ENCODE data around the gene NOCT. TPM values are rescaled to one million over a fixed set of nuclear protein-coding genes. Genes with fewer than 3 reads are reported as not detected.

Gene NOCT
- total RNA-seq, 3 donors from 2014 or later: 4.0 to 9.5 (median 6.4) TPM

- intact Hi-C loops (cut with DNase I; ENCODE audit: low total_unique reads): no loop called here
- TF ChIP-seq CTCF (IDR thresholded peaks at IDR 0.05) (no peak), POLR2A (IDR thresholded peaks at IDR 0.05) (no peak), POLR2AphosphoS5 (IDR thresholded peaks at IDR 0.05) (no peak)
- no peaks in the 10 kb centered on the region for H3K27me3 ChIP-seq
- H3K9me3 ChIP-seq: no peaks in the 10 kb centered on the region
- no peak overlapping the region for H3K4me3 ChIP-seq
- no peaks in the 10 kb centered on the region for H3K36me3 ChIP-seq
- DNase-seq (ENCODE audit: low spot score in 2 of 2): no peak
- H3K27ac ChIP-seq: no peak overlapping the region
- H3K4me1 ChIP-seq: no peaks in the 10 kb centered on the region
These were observed 5.9 kb upstream of the NOCT start for GRCh38 chr4:139009702-139010101.

GRCh38 chr4:139011225-139011950 is 4.2 kb upstream of the NOCT start:
- H3K4me1 ChIP-seq: no peaks in the 10 kb centered on the region
- H3K27me3 ChIP-seq: no peaks in the 10 kb centered on the region
- H3K4me3 ChIP-seq: no peak overlapping the region
- H3K36me3 ChIP-seq: no peaks in the 10 kb centered on the region
- H3K9me3 ChIP-seq: no peaks in the 10 kb centered on the region
- no peak for DNase-seq (ENCODE audit: low spot score in 2 of 2)
- H3K27ac ChIP-seq: no peak overlapping the region
- no peak for TF ChIP-seq CTCF (IDR thresholded peaks at IDR 0.05)
- no peak for TF ChIP-seq POLR2AphosphoS5 (IDR thresholded peaks at IDR 0.05)
- TF ChIP-seq POLR2A (IDR thresholded peaks at IDR 0.05): no peak
- intact Hi-C loops (cut with DNase I; ENCODE audit: low total_unique reads): no loop called here

DNA sequence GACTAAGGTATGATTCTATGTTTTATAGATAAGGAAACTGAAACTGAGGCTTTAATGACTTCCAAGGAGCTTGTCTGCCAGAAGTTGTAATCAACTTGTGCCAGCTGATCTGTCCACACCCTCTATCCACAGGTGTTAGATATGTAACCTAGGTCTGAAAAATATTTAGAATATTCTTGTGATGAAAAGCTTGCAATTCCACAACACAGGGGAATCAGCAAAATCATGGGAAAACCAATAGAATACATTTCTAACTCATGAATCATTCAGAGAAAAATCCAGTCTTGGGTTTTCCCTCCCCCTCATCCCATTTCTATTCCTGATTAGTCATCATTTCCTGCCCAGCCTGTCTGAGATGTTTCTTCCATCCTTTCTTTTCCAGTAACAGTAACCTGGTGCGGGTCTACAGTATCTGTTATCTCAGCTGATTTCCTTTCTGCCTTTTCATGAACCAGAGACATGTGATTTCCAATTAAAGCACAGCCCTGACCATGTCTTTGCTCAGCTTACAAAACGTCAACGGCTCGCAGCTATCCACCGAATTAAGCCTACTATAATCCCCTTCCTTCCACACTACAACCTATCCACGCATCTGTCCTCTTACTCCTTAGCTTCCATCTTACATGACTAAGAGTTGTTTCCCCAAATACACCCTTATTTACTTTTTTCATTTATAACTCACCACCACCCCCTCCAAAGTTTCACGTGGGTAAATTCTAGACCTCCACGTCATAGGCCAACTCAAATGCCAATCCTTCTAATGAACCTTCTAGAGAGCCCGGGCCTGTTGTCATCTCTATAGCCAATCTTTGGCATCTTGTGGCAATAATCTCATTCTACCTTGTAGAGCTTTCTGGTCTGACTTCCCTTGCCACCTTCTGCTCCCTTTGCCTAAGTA is 961 bp upstream of the NOCT start:
- intact Hi-C loops (cut with DNase I; ENCODE audit: low total_unique reads): no loop called here
- TF ChIP-seq POLR2AphosphoS5 (IDR thresholded peaks at IDR 0.05): peak in 1 of 3 donors; percentile 23
- TF ChIP-seq POLR2A (IDR thresholded peaks at IDR 0.05): no peak
- no peaks in the 10 kb centered on the region for H3K27me3 ChIP-seq
- no peaks in the 10 kb centered on the region for H3K9me3 ChIP-seq
- DNase-seq (ENCODE audit: low spot score in 2 of 2): no peak
- H3K27ac ChIP-seq: peak overlapping the region; percentile 89 to 95
- H3K4me1 ChIP-seq: no peaks in the 10 kb centered on the region
- peak overlapping the region; percentile 69 to 85 (median 77) for H3K4me3 ChIP-seq
- H3K36me3 ChIP-seq: no peaks in the 10 kb centered on the region

DNA sequence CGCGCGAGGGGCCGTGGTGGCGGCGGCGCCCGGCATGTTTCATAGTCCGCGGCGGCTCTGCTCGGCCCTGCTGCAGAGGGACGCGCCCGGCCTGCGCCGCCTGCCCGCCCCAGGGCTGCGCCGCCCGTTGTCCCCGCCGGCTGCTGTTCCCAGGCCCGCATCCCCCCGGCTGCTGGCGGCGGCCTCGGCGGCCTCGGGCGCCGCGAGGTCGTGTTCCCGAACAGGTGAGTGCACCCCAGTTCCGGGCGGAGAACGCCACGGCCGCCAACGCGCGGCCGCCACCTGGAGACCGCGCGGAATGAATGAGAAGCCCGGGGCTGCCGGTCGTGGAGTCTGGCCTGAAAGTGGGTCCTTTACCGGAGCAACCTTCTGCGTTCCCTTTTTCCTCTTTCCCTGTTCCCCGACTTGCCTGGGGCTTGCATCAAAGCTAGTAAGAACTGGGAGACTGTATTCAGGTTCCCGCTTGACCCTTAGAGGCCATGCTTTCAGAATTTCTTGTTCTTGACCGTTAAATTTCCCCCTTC is 429 bp downstream of the NOCT start:
- intact Hi-C loops (cut with DNase I; ENCODE audit: low total_unique reads): no loop called here
- Histone ChIP-seq H3K4me1 (no peaks in the 10 kb centered on the region), H3K27ac (peak overlapping the region; percentile 89 to 95), H3K36me3 (no peaks in the 10 kb centered on the region), H3K9me3 (no peaks in the 10 kb centered on the region), H3K27me3 (no peaks in the 10 kb centered on the region), H3K4me3 (peak overlapping the region; percentile 69 to 85 (median 77))
- peak in 1 of 2 donors; percentile 25 for DNase-seq (ENCODE audit: low spot score in 2 of 2)
- TF ChIP-seq CTCF (IDR thresholded peaks at IDR 0.05) (no peak), POLR2AphosphoS5 (IDR thresholded peaks at IDR 0.05) (no peak), POLR2A (IDR thresholded peaks at IDR 0.05) (no peak)

DNA sequence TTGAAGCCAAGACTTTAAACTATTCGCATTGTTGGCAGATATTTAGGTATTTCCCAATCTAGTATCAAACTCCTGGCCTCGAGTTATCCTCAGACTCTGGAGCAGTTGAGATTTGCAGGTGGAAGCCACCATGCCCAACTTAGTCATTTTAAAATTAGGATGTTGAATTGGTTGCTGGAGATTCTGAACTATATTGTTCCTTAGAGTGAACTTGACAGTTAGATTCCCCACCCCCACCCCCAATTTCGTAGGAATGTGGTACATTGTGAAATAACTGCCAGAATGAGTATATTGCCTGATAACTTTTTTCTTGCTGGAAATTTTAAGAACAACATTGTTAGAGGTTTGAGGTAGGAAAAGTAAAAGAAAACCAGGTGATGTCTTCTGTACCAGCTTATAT is 2.3 kb downstream of the NOCT start:
- TF ChIP-seq POLR2AphosphoS5 (IDR thresholded peaks at IDR 0.05) (no peak), CTCF (IDR thresholded peaks at IDR 0.05) (no peak), POLR2A (IDR thresholded peaks at IDR 0.05) (no peak)
- Histone ChIP-seq H3K27me3 (no peaks in the 10 kb centered on the region), H3K9me3 (no peaks in the 10 kb centered on the region), H3K36me3 (no peaks in the 10 kb centered on the region), H3K4me3 (no peak overlapping the region), H3K27ac (no peak overlapping the region), H3K4me1 (no peaks in the 10 kb centered on the region)
- intact Hi-C loops (cut with DNase I; ENCODE audit: low total_unique reads): no loop called here
- no peak for DNase-seq (ENCODE audit: low spot score in 2 of 2)
